ENCODE data around the gene LHFPL4. TPM values are rescaled to one million over a fixed set of nuclear protein-coding genes. Genes with fewer than 3 reads are reported as not detected.

The LHFPL4 gene
- polyA plus RNA-seq, 2 of the 4 experiments (the other 2 are of a cell fraction): 0.08 to 0.39 TPM

GRCh38 chr3:9473496-9474065 lies 80.0 kb downstream of the LHFPL4 start:
- no peak for TF ChIP-seq CHD4 (IDR thresholded peaks at IDR 0.05; ENCODE audit: borderline replicate concordance)
- TF ChIP-seq CBX2 (IDR thresholded peaks at IDR 0.05; ENCODE audit: borderline replicate concordance, low read depth): no peak
- no peak for TF ChIP-seq RAD21 (conservative IDR thresholded peaks at IDR 0.05 in 1 of 2, IDR thresholded peaks at IDR 0.05 in 1 of 2)
- TF ChIP-seq GATA3 (IDR thresholded peaks at IDR 0.05; ENCODE audit: borderline replicate concordance): no peak
- TF ChIP-seq ZSCAN20 (CRISPR knock-in tag; IDR thresholded peaks at IDR 0.05): no peak
- TF ChIP-seq FOSB (CRISPR knock-in tag; IDR thresholded peaks at IDR 0.05): no peak
- no peak for TF ChIP-seq RCOR1 (IDR thresholded peaks at IDR 0.05; ENCODE audit: low read depth, low read length)
- no peak for TF ChIP-seq HOXB5 (CRISPR knock-in tag; IDR thresholded peaks at IDR 0.05)
- TF ChIP-seq KDM1A (IDR thresholded peaks at IDR 0.05; ENCODE audit: low read depth): no peak
- no peak for TF ChIP-seq JUN (IDR thresholded peaks at IDR 0.05)
- TF ChIP-seq TP53 (CRISPR knock-in tag; IDR thresholded peaks at IDR 0.05): no peak
- no peak for TF ChIP-seq SMC3 (IDR thresholded peaks at IDR 0.05)
- TF ChIP-seq ATOH8 (CRISPR knock-in tag; IDR thresholded peaks at IDR 0.05; ENCODE audit: low read depth): no peak
- TF ChIP-seq CTCF (IDR thresholded peaks at IDR 0.05): no peak
- no peak for TF ChIP-seq REST (IDR thresholded peaks at IDR 0.05)
- no peak for TF ChIP-seq PBX3 (IDR thresholded peaks at IDR 0.05)
- Histone ChIP-seq H3K4me2 (no peak overlapping the region), H3K4me1 (peaks cover 4% of the 10 kb centered on the region; the same call in 2 of the 3 replicates), H3K9me3 (no peaks in the 10 kb centered on the region), H3K27ac (no peak overlapping the region), H3K4me3 (no peak overlapping the region)
- DNase-seq (ENCODE audit: low read depth in 1 of 2, low spot score in 1 of 2) (no peak), ATAC-seq (no peak), FAIRE-seq (no peak)
- CTCF ChIA-PET: interaction anchor here (1.6 kb wide), 1 partner anchor 30 kb away, joined by 5 read pairs; no protein-coding TSS in a partner anchor
- POLR2A ChIA-PET: no interaction called here

- TF ChIP-seq HOXB5 (CRISPR knock-in tag; IDR thresholded peaks at IDR 0.05) (no peak), ESRRA (IDR thresholded peaks at IDR 0.05; ENCODE audit: borderline replicate concordance, low read length) (no peak), BHLHE40 (IDR thresholded peaks at IDR 0.05; ENCODE audit: low read depth, low read length) (no peak), CBX8 (IDR thresholded peaks at IDR 0.05) (no peak), ZC3H11A (IDR thresholded peaks at IDR 0.05) (no peak), ELK1 (IDR thresholded peaks at IDR 0.05; ENCODE audit: low read depth, low read length) (no peak), NR3C1 (IDR thresholded peaks at IDR 0.05) (no peak), EP300 (IDR thresholded peaks at IDR 0.05) (no peak), MAX (IDR thresholded peaks at IDR 0.05) (no peak), JUNB (IDR thresholded peaks at IDR 0.05) (no peak), MYC (IDR thresholded peaks at IDR 0.05; ENCODE audit: borderline replicate concordance, low read length) (no peak)
- peaks cover 4% of the 10 kb centered on the region; the same call in 2 of the 3 replicates for H3K4me1 ChIP-seq
- no peak for ATAC-seq
- 94% methylated on average over 3 of the region's 3 CpGs for WGBS (ENCODE audit: missing lambda C conversion rate)
- POLR2A ChIA-PET: no interaction called here
- no peak for DNase-seq (ENCODE audit: low read depth in 1 of 2, low spot score in 1 of 2)
- CTCF ChIA-PET: interaction anchor here (1.7 kb wide), 1 partner anchor 170 kb away, joined by 3 read pairs; no protein-coding TSS in a partner anchor
- FAIRE-seq: no peak
- H3K9me3 ChIP-seq: no peaks in the 10 kb centered on the region
- no peak overlapping the region for H3K4me3 ChIP-seq
- H3K4me2 ChIP-seq: no peak overlapping the region
- no peak overlapping the region for H3K27ac ChIP-seq
Observed at GRCh38 chr3:9469986-9470385, 83.6 kb downstream of the LHFPL4 start.
